Lung microvascular endothelial cell (primary cell): ENCODE data around the gene LSM2. TPM values are rescaled to one million over a fixed set of nuclear protein-coding genes. Genes with fewer than 3 reads are reported as not detected.
"Not testable (repeated sequence)": the region's sequence is repeated elsewhere in the genome, so short reads cannot be mapped to it uniquely, and the experiment has no call there.

Source experiments
- DNase-seq, 2 donors: peaks; one replicate each; pipeline versions ENCODE4 v3.0.0 to v3.0.0-alpha.2; 2010; ENCODE audit warnings: low read depth in 2 of 2
- total RNA-seq: library from RNA; depleted of rRNA; stranded (reverse); fragments of >200 nt; gene quantifications from 2 replicates; pipeline ENCODE4 v1.2.1, GENCODE V29; 2014

The LSM2 gene
- total RNA-seq, 1 donor from 2014 or later = 29.8 TPM

- DNase-seq = peak in 1 of 2 donors; percentile 53
These were observed 9.2 kb downstream of the LSM2 start for GRCh38 chr6:31797588-31797987.

GRCh38 chr6:31796993-31797385 is 9.8 kb downstream of the LSM2 start:
- no peak for DNase-seq

- DNase-seq = peak; percentile 90 to 94
These were observed 11.0 kb downstream of the LSM2 start, which contains the start of gene VARS1 for GRCh38 chr6:31795616-31796298. TSS of gene VARS1 (minus strand) at chr6:31795752. CDS start at chr6:31795217, 535 bp downstream.

GRCh38 chr6:31794866-31795615 is 11.7 kb downstream of the LSM2 start:
- DNase-seq = peak in 1 of 2 donors; percentile 14

- DNase-seq = peak; percentile 27 to 34
These were observed 12.4 kb downstream of the LSM2 start for GRCh38 chr6:31794294-31794865.

GRCh38 chr6:31793927-31794245 is 12.9 kb downstream of the LSM2 start:
- DNase-seq = not testable (repeated sequence)

GRCh38 chr6:31792761-31793171 is 14.0 kb downstream of the LSM2 start:
- peak; percentile 24 to 70 for DNase-seq

- no peak for DNase-seq
These were observed 14.7 kb downstream of the LSM2 start for GRCh38 chr6:31792090-31792374.

- peak; percentile 48 to 63 for DNase-seq
These were observed 15.3 kb downstream of the LSM2 start for GRCh38 chr6:31791324-31792089.

- DNase-seq = no peak
These were observed 21.3 kb downstream of the LSM2 start for GRCh38 chr6:31785475-31785874.

GRCh38 chr6:31784098-31784925 is 22.5 kb downstream of the LSM2 start:
- no peak for DNase-seq

- DNase-seq = no peak
These were observed 24.5 kb downstream of the LSM2 start for GRCh38 chr6:31782126-31782855.

GRCh38 chr6:31781244-31782125 is 25.3 kb downstream of the LSM2 start:
- no peak for DNase-seq

GRCh38 chr6:31780507-31781243 is 26.1 kb downstream of the LSM2 start:
- DNase-seq = no peak

GRCh38 chr6:31779908-31780307 is 26.9 kb downstream of the LSM2 start:
- DNase-seq = no peak

GRCh38 chr6:31778999-31779885 is 27.5 kb downstream of the LSM2 start:
- DNase-seq = no peak

- no peak for DNase-seq
These were observed 28.6 kb downstream of the LSM2 start for GRCh38 chr6:31778193-31778592.

GRCh38 chr6:31777667-31778050 is 29.1 kb downstream of the LSM2 start:
- DNase-seq = no peak
